ENCODE results near the gene C1orf210. TPM values are rescaled to one million over a fixed set of nuclear protein-coding genes. Genes with fewer than 3 reads are reported as not detected.

Gene C1orf210
- total and polyA plus RNA-seq, 3 experiments from 2014 or later = not detected

Other genes with a start within 250 kb of the C1orf210 start
- gene EBNA1BP2, start 113.3 kb downstream of the C1orf210 start, total RNA-seq = 100 to 1,000 TPM; 168 to 173 TPM
- 53.9 TPM for gene EBNA1BP2, start 113.3 kb downstream of the C1orf210 start, polyA plus RNA-seq
- under 1 TPM; 0.26 to 0.33 TPM for gene CFAP57, start 113.3 kb downstream of the C1orf210 start, total RNA-seq
- not detected for gene CFAP57, start 113.3 kb downstream of the C1orf210 start, polyA plus RNA-seq
- gene TMEM125, start 15.6 kb downstream of the C1orf210 start, total RNA-seq = not detected
- gene TMEM125, start 15.6 kb downstream of the C1orf210 start, polyA plus RNA-seq = not detected
- gene TIE1, start 15.4 kb upstream of the C1orf210 start, total RNA-seq = under 1 TPM; 0.31 to 0.33 TPM
- gene TIE1, start 15.4 kb upstream of the C1orf210 start, polyA plus RNA-seq = not detected
- gene MPL, start 52.2 kb upstream of the C1orf210 start, total RNA-seq = not detected
- gene MPL, start 52.2 kb upstream of the C1orf210 start, polyA plus RNA-seq = not detected
- 100 to 1,000 TPM; 118 to 129 TPM for gene CDC20, start 73.4 kb upstream of the C1orf210 start, total RNA-seq
- 0.37 TPM for gene CDC20, start 73.4 kb upstream of the C1orf210 start, polyA plus RNA-seq
- gene ELOVL1, start 82.4 kb upstream of the C1orf210 start, total RNA-seq = 10 to 100 TPM; 89.1 to 98.8 TPM
- gene ELOVL1, start 82.4 kb upstream of the C1orf210 start, polyA plus RNA-seq = 83.9 TPM
- 10 to 100 TPM; 40.5 to 41.3 TPM for gene MED8, start 104.2 kb upstream of the C1orf210 start, total RNA-seq
- gene MED8, start 104.2 kb upstream of the C1orf210 start, polyA plus RNA-seq = 36.7 TPM
- 10 to 100 TPM; 34.4 to 35.1 TPM for gene SZT2, start 104.3 kb upstream of the C1orf210 start, total RNA-seq
- gene SZT2, start 104.3 kb upstream of the C1orf210 start, polyA plus RNA-seq = 7.2 TPM
- gene HYI, start 168.3 kb upstream of the C1orf210 start, total RNA-seq = 1 to 10 TPM; 5.5 to 5.7 TPM
- 2.4 TPM for gene HYI, start 168.3 kb upstream of the C1orf210 start, polyA plus RNA-seq
- gene PTPRF, start 245.3 kb upstream of the C1orf210 start, total RNA-seq = under 1 TPM; 0.39 to 0.47 TPM
- gene PTPRF, start 245.3 kb upstream of the C1orf210 start, polyA plus RNA-seq = not detected

Data from CD8-positive, alpha-beta memory T cell (primary cell).